NCI-H1105 (cell line): ENCODE results near the gene EGFR.
A peak's percentile ranks its signal among the peaks of the same experiment; 100 is the strongest.

Source experiments
- DNase-seq: peaks from one replicate; lab custom pipeline; 2025; lab: John Stamatoyannopoulos, UW

Gene EGFR

DNA sequence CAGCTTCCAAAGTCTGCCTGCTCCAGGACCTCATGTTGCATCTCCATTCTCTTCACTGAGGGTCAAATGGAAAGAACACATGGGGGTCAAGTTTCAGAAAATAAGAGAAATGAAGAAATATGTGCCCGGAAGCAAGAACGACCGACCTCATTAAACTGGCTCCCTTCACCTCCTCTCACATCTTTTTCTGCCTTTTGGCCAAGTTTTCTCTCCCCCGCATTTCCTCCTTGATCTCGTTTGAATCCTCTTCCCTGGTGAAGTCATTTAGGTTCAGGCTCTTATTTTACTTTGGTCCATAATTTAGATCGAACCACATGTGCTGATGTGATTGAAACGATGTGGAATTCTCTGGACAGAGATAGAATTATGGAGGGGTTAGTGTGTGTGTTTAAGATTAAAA, 44.2 kb downstream of the EGFR start:
- DNase-seq, result no peak

- DNase-seq, result no peak
Observed at GRCh38 chr7:55063633-55064032, 44.8 kb downstream of the EGFR start.

DNA sequence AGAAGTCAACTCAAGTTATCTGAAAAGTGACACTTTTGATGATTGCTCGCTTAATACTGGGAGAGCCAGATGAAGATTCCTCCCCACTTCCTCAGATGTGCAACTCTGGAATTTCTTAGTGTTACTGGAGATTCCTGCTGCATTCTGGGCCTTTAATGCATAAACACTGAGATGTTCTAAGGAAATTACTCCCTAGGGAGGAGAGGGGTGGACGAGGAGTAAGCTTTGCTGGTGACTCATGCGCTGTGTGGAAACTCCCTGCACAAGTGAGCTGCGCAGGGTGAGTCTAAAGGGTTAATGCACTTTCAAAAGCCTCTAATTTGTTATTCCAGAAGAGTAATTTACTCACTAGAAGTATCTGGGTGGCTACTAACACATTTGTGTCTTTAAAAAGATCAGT, 46.3 kb downstream of the EGFR start:
- DNase-seq, result no peak

DNA sequence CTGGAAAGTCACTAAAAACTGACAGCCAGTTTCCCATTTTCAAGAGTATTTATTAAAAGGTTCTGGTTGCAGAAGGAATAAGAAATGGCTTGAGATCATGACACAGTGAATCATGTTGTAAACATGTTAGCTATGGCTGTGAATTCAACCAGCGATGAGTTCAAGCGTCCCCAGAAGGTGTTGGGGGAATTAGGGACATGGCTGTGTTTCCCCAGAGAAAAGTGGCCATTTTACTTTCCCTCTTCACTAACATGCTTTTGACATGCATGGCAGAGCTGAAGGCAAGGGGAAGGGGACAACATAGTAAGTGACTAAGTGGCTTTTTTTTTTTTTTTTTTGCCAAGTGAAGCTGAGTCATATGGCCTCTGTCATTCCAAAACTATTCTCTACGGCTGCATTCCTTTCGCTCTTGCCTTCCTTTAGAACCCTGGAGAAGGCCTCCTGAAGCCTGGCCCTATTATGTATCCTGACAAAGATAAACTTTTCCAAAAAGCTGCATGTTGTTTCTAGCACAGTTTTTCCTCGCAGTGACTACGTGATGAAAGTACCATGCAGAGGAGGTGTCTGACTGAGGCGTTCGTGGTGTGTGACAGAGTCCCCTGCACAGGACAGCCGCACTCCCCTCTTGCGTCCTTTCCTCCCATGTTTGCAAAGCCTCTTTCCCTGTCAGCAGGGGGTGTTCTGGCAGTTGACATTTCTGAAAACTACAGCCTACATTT, 46.9 kb downstream of the EGFR start:
- no peak for DNase-seq

DNA sequence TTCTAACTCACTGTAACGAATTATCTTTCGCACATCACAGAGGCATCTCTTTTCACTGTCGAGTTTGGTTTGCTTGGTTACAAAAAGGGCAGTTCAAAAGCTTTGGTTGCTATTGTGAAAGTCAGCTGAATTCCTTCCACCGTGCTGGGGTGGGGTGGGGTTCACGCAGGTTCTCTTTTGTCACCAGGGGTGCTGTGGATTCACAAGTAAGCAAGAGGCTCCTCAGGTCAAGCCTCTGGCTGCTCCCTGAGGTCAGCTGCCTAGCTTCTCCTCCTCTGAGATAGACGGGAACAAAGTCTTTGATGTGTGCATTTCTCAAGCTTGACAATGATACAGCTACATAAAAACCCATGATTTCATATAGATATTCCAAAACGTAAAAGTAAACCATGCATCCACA, 47.7 kb downstream of the EGFR start:
- DNase-seq, result no peak

- DNase-seq, result no peak
Observed at GRCh38 chr7:55066938-55067337, 48.1 kb downstream of the EGFR start.

DNA sequence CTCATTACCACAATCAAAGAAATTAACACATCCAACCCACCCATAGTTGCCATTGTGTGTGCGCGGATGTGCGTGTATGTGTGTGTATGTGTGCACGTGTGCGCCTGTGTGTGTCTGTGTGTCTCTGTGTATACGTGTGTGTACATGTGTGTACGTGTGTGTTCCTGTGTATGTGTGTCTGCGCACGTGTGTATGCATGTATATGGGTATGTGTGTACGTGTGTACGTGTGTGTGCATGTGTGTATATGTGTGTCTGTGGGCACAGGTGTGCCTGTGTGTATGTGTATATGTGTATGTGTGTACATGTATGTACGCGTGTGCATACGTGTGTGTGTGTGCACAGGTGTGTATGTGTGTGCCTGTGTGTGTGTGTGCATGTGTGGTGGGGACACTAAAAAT, 48.9 kb downstream of the EGFR start:
- no peak for DNase-seq

DNA sequence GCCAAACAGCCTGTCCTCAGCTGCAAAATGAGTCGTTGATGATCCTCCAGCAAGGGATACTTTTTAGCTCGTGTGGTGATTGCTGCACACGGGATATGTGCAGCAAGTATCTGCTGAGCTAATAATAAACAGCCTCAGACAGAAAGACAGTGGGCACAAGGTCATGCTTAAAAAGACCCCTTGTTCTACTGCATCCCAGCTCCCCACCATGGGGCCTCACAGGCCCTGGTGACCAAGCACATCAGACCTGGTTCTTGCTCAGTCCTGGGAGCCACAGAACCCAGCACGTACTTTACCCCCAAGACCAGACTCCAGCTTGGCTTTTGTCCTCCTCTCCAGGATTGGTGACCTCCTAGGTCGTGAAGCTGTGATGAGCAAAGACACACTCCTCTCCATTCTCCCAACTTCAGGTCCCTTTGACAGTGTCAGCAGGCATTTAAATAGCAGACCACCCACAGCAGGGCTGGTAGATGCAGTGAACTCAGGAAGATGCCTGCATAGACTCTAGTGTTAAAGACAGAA, 50.5 kb downstream of the EGFR start:
- no peak for DNase-seq

DNA sequence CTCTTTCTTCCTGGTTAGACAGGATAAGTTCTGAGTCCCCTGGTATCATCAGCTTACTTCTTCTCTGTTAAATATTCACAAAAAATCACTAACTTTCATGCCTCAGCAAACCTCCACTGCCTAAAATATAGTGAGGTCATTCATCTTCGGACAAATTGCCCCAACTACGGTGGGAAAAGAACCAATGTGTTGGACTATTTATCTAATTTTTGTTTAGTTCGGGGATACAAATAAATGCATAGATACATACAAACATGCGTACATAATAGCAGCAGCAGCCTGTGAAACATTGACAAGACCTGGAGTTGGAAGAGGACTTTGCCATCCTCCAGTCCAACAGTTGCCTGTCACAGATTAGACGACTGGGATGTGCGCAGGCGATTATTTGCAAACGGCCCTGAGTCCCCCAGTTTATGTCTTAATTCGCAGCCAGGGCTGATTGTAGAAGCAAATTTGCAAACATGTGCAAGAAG, 51.5 kb downstream of the EGFR start:
- DNase-seq, result no peak

GRCh38 chr7:55070854-55071253, 52.0 kb downstream of the EGFR start:
- no peak for DNase-seq

GRCh38 chr7:55071411-55072175, 52.8 kb downstream of the EGFR start:
- no peak for DNase-seq

GRCh38 chr7:55072251-55072650, 53.4 kb downstream of the EGFR start:
- DNase-seq, result no peak

GRCh38 chr7:55073051-55073511, 54.3 kb downstream of the EGFR start:
- no peak for DNase-seq

DNA sequence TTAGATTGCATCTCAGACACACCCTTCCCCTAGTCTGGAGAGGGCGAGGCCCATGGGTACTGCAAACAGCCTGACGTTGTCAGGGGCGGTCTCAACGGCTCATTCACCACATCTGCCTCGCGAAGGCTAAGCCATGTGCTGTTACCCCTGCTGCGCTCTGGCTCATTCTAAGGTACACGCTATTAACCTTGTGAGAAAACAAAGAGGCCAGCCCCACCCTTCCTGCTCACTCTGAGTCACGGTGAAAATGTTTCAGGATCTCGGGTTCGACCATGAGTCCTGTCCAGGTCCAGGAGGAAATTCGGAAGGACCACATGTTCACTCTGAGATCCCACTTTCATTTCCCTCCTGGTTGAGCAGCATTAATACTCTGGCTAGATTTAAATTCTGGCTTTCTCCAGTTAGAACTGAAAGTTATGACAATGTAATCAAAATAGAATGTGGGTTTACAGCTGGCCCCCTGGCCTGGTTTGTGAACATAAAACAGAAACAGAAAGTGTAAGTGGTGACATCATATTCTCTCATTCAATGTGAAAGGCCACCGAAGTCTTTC, 55.2 kb downstream of the EGFR start:
- DNase-seq, result no peak

GRCh38 chr7:55075464-55076021, 56.7 kb downstream of the EGFR start:
- DNase-seq, result no peak

- DNase-seq, result no peak
Observed at GRCh38 chr7:55077561-55078410, 59.0 kb downstream of the EGFR start.

DNA sequence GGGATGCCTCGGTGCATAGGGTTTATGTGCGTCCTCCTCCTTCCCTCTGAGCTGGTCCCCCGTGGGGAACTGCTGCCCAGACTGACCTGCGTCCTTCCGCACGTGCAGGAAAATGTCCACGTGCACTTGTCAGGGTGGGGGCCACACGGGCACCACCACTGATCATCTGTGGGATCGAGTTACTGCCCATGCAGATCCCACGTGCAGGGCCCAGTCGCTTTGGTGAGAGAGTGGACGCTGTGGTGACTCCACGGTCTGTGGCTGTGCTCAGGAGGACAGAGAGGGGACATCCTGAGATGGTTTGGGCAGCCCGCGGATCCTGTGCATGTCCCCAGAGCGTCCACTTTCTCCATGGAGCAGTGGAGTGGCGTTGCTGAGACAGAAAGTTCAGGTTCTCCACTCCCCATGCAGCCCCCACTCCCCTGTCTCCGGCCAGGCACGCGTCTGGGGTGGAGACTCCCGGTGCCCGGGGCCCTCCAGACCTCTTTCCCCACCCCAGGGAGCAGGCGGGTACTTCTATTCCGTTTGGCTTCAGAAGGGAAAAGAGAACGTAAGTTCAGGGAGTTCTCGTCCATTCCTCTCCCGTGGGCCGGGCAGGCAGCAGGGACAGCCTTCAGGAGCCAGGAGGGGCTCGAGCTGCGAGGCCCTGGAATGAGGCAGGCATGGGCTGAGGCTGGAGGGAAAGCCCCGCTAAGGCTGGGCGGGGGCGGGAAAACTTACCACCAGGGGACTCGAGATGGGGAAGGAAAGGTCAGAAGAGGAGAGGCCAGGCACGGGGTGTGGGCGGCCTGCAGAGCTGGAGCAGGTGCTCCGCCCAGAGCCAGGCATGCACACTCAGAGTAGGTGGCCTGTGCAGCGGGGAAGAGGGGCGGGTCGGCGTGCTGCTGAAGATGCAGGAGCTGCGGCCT, 59.9 kb downstream of the EGFR start:
- DNase-seq, result no peak

DNA sequence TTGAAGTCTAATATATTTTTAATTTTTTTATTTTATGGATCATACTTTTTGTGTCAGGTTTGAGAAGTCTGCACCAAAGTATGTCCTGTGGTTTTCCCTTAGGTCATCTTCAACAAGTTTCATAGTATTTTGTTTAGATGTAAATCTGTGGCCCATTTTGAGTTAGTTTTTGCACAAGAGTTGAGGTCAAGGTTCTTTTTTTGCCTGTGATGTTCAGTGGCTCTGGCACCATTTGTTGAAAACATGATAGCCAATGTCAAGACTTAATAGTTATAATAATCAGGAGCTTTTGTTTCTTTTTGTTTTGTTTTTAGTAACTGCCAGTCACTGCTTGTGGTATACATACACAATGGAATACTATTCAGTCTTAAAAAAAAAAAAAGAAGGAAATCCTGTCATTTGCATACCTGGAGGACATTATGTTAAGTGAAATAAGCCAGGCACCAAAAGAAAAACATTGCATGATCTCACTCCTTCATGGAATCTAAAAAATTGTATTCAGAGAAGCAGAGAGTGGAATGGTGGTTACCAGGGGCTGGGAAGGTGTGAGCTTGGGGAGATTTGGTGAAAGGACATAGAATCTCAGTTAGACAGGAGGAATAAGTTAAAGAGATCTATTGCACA, 61.3 kb downstream of the EGFR start:
- no peak for DNase-seq

DNA sequence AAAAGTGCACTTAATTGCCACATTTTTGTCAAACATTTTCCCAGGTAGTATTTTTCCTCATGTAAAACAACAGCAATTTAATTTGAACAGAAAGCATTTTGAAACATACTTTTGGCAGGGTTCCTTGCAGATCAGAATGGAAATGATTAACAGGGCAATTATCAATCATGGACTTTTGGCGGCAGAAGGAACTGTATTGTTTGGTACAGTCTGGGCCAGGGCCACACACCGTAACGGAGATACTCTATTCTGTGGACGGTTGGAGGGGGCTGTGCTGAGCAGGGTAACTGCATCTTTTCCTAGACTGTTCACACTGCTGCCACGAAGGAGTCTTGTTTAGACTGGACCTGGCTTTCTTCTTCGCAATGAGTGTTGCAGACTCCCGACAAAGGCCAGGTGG, 62.3 kb downstream of the EGFR start:
- DNase-seq, result peak; percentile 64
